Hepatocyte (in vitro differentiated cells): ENCODE measurements around the gene SKAP1. TPM values are rescaled to one million over a fixed set of nuclear protein-coding genes. Genes with fewer than 3 reads are reported as not detected.

Experiments used
- DNase-seq: peaks from one replicate; pipeline ENCODE4 v3.0.0-alpha.2; 2016; ENCODE audit warnings: low spot score
- H2AFZ ChIP-seq: fragments of 200-600 bp; sonication (generic); 2 replicates; pipeline ENCODE4 v1.6.0; 2016; ENCODE audit warnings: antibody characterized with exemption, mild to moderate bottlenecking
- H3K27ac ChIP-seq: fragments of 200-600 bp; sonication (generic); 2 replicates; pipeline ENCODE4 v1.5.1; 2016; ENCODE audit warnings: mild to moderate bottlenecking
- H3K27me3 ChIP-seq: fragments of 200-600 bp; sonication (generic); 2 replicates; pipeline ENCODE4 v1.6.1; 2016
- H3K36me3 ChIP-seq: fragments of 200-600 bp; sonication (generic); replicated peaks from 2 replicates; pipeline ENCODE4 v1.5.1; 2016; ENCODE audit warnings: low read depth; ENCODE audit not compliant: insufficient read depth
- H3K4me1 ChIP-seq: fragments of 200-600 bp; sonication (generic); 2 replicates; pipeline ENCODE4 v1.5.1; 2016; ENCODE audit warnings: mild to moderate bottlenecking, moderate library complexity; ENCODE audit not compliant: insufficient read depth
- H3K4me2 ChIP-seq: fragments of 200-600 bp; sonication (generic); 2 replicates; pipeline ENCODE4 v1.6.0; 2016
- H3K4me3 ChIP-seq: fragments of 200-600 bp; sonication (generic); 2 replicates; pipeline ENCODE4 v1.5.1; 2016; ENCODE audit warnings: mild to moderate bottlenecking
- H3K79me2 ChIP-seq: fragments of 200-600 bp; sonication (generic); 2 replicates; pipeline ENCODE4 v1.6.0; 2017; ENCODE audit warnings: mild to moderate bottlenecking
- H3K9me2 ChIP-seq: fragments of 200-600 bp; sonication (generic); replicated peaks from 2 replicates; pipeline ENCODE4 v1.6.0; 2017; ENCODE audit warnings: mild to moderate bottlenecking; ENCODE audit not compliant: insufficient read depth
- H3K9me3 ChIP-seq: fragments of 200-600 bp; sonication (generic); 2 replicates; pipeline ENCODE4 v1.5.1; 2016; ENCODE audit warnings: low read depth, mild to moderate bottlenecking
- H4K20me1 ChIP-seq: fragments of 200-600 bp; sonication (generic); 2 replicates; pipeline ENCODE4 v1.6.0; 2016; ENCODE audit warnings: mild to moderate bottlenecking; ENCODE audit not compliant: insufficient read depth, poor library complexity, severe bottlenecking
- CTCF ChIP-seq: fragments of 200-600 bp; sonication (generic); IDR thresholded peaks from 2 replicates; pipeline ENCODE4 v1.5.1; 2016; ENCODE audit warnings: antibody characterized with exemption, mild to moderate bottlenecking; ENCODE audit not compliant: poor library complexity
- EZH2 ChIP-seq: fragments of 200-600 bp; sonication (generic); IDR thresholded peaks from 2 replicates; pipeline ENCODE4 v1.6.1; 2016; ENCODE audit warnings: antibody characterized with exemption, mild to moderate bottlenecking, borderline replicate concordance
- EZH2phosphoT487 ChIP-seq: fragments of 200-600 bp; sonication (generic); IDR thresholded peaks from one replicate; pipeline ENCODE4 v1.6.1; 2018; ENCODE audit warnings: antibody characterized with exemption, mild to moderate bottlenecking, low read depth, moderate library complexity; ENCODE audit not compliant: unreplicated experiment, severe bottlenecking
- WGBS: methylation state at CpG from one replicate; pipeline ENCODE4 v1.1.6; 2016; ENCODE audit warnings: low lambda C conversion rate; ENCODE audit errors: missing lambda C conversion rate; 5-methylcytosine and 5-hydroxymethylcytosine counted together
- polyA plus RNA-seq: library from polyadenylated mRNA; unstranded; fragments of >200 nt; fragmentation: Nextera tagmentation; extraction: Ambion mirVana; gene quantifications from 2 replicates; pipeline ENCODE4 v1.2.1, GENCODE V29; 2016
- total RNA-seq: library from RNA; depleted of rRNA; stranded (reverse); fragments of >200 nt; gene quantifications from 2 replicates; pipeline ENCODE4 v1.2.3, GENCODE V29; 2014

The SKAP1 gene
- total and polyA plus RNA-seq, 2 experiments from 2014 or later = 1.4 to 3.0 TPM

- Histone ChIP-seq H3K4me1 (no peaks in the 10 kb centered on the region), H3K4me2 (no peak overlapping the region), H4K20me1 (no peaks in the 10 kb centered on the region), H3K27ac (no peak overlapping the region), H3K27me3 (peaks cover 19% of the 10 kb centered on the region), H3K4me3 (no peak overlapping the region), H3K9me3 (no peaks in the 10 kb centered on the region), H3K9me2 (no peaks in the 10 kb centered on the region), H2AFZ (no peak overlapping the region), H3K79me2 (no peaks in the 10 kb centered on the region), H3K36me3 (no peaks in the 10 kb centered on the region)
- DNase-seq = no peak
- TF ChIP-seq EZH2phosphoT487 (no peak), EZH2 (no peak), CTCF (no peak)
Observed at GRCh38 chr17:48389903-48390302, 40.1 kb downstream of the SKAP1 start.

- H4K20me1 ChIP-seq = no peaks in the 10 kb centered on the region
- no peaks in the 10 kb centered on the region for H3K79me2 ChIP-seq
- H3K4me2 ChIP-seq = no peak overlapping the region
- no peaks in the 10 kb centered on the region for H3K36me3 ChIP-seq
- TF ChIP-seq CTCF = no peak
- TF ChIP-seq EZH2 = no peak
- TF ChIP-seq EZH2phosphoT487 = no peak
- no peak overlapping the region for H3K4me3 ChIP-seq
- no peaks in the 10 kb centered on the region for H3K9me2 ChIP-seq
- WGBS = 75% methylated on average over 5 of the region's 5 CpGs
- no peak overlapping the region for H2AFZ ChIP-seq
- H3K27me3 ChIP-seq = peaks cover 19% of the 10 kb centered on the region
- no peak for DNase-seq
- H3K9me3 ChIP-seq = no peaks in the 10 kb centered on the region
- H3K4me1 ChIP-seq = no peaks in the 10 kb centered on the region
- H3K27ac ChIP-seq = no peak overlapping the region
Observed at GRCh38 chr17:48388955-48389743, 40.9 kb downstream of the SKAP1 start.

GRCh38 chr17:48386826-48387225 is 43.2 kb downstream of the SKAP1 start:
- TF ChIP-seq CTCF (no peak), EZH2 (no peak)
- Histone ChIP-seq H3K27me3 (peaks cover 19% of the 10 kb centered on the region), H3K9me3 (no peaks in the 10 kb centered on the region), H3K4me1 (no peaks in the 10 kb centered on the region), H3K4me3 (no peak overlapping the region), H3K27ac (no peak overlapping the region), H3K79me2 (no peaks in the 10 kb centered on the region), H3K9me2 (no peaks in the 10 kb centered on the region), H3K36me3 (no peaks in the 10 kb centered on the region), H4K20me1 (no peaks in the 10 kb centered on the region), H3K4me2 (no peak overlapping the region), H2AFZ (no peak overlapping the region)
- DNase-seq = no peak
- 97% methylated on average over 1 of the region's 1 CpG for WGBS

- Histone ChIP-seq H3K4me3 (no peak overlapping the region), H3K4me1 (no peaks in the 10 kb centered on the region), H2AFZ (no peak overlapping the region), H3K27ac (no peak overlapping the region), H3K27me3 (peaks cover 25% of the 10 kb centered on the region), H3K9me3 (no peaks in the 10 kb centered on the region), H3K79me2 (no peaks in the 10 kb centered on the region), H3K4me2 (no peak overlapping the region), H4K20me1 (no peaks in the 10 kb centered on the region), H3K9me2 (no peaks in the 10 kb centered on the region), H3K36me3 (no peaks in the 10 kb centered on the region)
- 63% methylated on average over 1 of the region's 1 CpG for WGBS
- DNase-seq = no peak
- TF ChIP-seq CTCF = no peak
- no peak for TF ChIP-seq EZH2phosphoT487
- no peak for TF ChIP-seq EZH2
Observed at GRCh38 chr17:48385319-48385718, 44.7 kb downstream of the SKAP1 start.
